ENCODE measurements around the gene MRPL11.

The MRPL11 gene

GRCh38 chr11:66428933-66429332 is 9.7 kb downstream of the MRPL11 start:
- no peak for DNase-seq

GRCh38 chr11:66426314-66426713 is 12.3 kb downstream of the MRPL11 start:
- no peak for DNase-seq

DNA sequence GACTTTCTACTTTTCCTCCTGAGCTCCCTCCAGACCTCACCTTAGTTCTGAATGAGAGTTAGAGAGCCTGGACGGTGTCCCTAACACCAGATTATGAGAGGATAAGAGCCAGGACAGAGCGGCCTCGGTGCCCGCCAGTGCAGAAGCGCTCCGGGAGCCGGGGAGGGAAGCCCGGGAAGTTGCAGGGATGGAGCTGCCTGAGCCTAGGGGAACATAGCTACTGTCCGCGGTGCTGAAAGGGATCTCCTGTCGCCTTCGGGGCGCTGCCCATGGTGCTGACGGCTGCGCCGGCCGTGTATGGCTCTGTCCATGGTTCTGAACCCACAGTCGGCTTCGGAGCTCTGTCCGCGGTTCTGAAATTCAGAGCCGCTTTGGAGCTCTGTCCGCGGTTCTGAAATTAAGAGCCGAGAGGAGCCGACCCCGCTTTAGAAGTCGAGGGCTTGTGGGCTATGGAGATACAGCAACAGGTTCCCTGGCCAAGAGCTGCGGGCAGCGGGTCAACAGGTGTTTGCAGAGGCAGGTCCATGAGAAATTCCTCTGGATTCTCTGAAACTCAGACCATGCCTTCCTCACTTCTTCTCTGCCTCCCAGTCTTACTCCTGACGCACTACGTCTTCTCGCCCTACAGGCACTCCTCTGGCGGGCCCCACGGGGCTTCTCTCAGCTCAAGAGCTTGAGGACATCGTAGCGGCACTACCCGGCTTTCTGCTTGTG is 17.0 kb downstream of the MRPL11 start:
- DNase-seq: peak; percentile 85

GRCh38 chr11:66420671-66421476 is 17.8 kb downstream of the MRPL11 start, which contains the start of gene NPAS4:
NPAS4 (plus strand) TSS chr11:66421035; CDS start chr11:66421180, 145 bp downstream.
- no peak for DNase-seq

GRCh38 chr11:66419825-66420224 is 18.8 kb downstream of the MRPL11 start:
- no peak for DNase-seq

DNA sequence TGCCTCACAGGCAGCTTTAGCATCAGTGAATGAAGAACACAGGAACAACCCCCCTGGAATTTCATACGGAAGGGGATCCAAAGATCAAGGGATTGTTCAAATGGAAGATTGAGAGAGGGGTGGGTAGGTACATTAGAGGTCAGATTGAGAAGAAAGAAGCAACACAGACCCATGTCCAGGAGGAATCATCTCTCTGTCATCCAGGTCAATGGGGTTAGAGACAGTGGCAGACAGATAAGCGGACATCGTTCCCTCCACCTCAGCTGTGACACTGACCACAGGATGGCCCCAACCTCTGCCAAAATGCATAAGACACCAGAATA is 19.7 kb downstream of the MRPL11 start:
- DNase-seq: no peak

DNA sequence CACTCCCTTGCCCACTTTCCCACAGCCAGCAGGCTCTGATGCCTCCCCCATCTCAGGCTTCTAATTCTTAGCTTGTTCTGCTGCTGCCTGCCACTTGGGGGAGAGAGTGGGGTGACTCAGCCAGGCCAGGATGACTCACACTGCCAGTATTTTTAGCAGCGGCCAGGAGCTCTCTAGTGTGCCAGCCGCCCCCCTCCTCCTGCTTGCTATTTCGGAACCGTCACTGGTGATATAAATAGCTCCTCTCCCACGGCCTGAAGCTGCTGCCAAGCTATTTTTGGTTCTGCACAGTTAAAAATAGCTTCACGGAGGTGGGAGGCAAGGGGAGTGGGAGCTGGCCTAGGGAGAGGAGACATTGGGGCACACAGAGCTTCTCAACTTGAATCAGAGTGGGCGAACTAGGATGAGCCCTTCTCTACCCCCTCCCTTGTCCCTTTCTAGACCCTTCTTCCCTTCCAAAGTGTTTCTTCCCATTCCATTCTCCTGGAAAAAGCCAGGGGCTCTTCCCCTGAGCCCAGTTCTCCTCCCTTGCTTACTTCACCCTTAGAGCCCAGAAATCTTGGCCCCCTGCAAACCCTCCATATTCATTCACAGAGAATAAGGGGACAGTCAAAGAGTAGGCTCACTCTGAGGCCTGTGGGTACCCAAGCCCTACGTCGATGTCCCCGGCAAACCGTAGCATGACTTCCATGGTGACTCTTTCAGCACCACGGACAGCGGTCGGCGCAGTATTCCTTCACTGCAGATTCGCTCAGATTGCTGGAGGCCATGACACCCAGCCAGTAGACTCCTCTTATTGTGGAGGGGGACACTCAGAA is 20.3 kb downstream of the MRPL11 start:
- DNase-seq: peak; percentile 18

GRCh38 chr11:66417000-66417399 is 21.6 kb downstream of the MRPL11 start:
- DNase-seq: no peak

- DNase-seq: no peak
Observed at GRCh38 chr11:66415423-66415822, 23.2 kb downstream of the MRPL11 start.

GRCh38 chr11:66414120-66414934 is 24.3 kb downstream of the MRPL11 start:
- DNase-seq: no peak

DNA sequence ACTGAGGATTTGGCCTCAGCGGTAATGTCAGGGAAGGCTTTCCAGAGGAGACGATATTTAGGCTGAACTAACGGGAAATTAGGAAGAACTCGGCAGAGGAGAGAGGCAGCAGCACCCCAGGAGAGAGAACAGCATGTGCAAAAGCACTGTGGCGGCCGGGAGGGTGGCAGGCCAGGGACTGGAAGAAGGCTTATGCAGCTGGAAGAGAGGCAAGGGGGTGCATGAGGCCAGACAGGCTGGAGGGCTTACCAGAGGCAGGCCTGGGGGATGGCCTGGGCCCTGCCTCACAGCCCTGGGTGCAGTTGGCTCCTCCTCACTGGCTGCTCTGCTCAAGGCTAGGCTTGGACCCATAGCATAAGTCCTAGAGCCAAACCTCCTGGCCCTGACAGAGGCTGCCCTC is 25.5 kb downstream of the MRPL11 start:
- DNase-seq: no peak

GRCh38 chr11:66412110-66412509 is 26.5 kb downstream of the MRPL11 start:
- DNase-seq: no peak

- DNase-seq: no peak
Observed at GRCh38 chr11:66411323-66411722, 27.3 kb downstream of the MRPL11 start.

DNA sequence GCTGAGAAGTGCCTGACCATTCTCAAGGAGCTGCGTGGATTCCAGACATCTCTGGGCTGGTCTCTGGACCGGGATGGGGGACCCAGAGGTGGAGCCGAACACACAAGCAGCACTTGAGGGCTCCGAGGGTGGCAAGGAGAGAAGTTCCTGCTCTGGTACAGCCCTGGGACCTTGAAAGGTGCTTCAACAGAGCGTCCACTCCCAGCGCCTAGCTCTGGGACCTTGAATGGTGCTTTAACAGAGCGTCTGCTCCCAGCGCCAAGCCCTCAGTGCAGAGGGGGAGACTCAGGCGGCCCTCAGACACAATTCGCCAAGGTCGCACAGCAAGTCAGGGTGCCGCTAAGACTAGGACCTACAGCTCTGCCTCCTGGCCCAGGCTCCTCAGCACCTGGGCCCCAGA is 28.5 kb downstream of the MRPL11 start:
- no peak for DNase-seq

GRCh38 chr11:66409226-66409625 is 29.4 kb downstream of the MRPL11 start:
- DNase-seq: no peak

DNA sequence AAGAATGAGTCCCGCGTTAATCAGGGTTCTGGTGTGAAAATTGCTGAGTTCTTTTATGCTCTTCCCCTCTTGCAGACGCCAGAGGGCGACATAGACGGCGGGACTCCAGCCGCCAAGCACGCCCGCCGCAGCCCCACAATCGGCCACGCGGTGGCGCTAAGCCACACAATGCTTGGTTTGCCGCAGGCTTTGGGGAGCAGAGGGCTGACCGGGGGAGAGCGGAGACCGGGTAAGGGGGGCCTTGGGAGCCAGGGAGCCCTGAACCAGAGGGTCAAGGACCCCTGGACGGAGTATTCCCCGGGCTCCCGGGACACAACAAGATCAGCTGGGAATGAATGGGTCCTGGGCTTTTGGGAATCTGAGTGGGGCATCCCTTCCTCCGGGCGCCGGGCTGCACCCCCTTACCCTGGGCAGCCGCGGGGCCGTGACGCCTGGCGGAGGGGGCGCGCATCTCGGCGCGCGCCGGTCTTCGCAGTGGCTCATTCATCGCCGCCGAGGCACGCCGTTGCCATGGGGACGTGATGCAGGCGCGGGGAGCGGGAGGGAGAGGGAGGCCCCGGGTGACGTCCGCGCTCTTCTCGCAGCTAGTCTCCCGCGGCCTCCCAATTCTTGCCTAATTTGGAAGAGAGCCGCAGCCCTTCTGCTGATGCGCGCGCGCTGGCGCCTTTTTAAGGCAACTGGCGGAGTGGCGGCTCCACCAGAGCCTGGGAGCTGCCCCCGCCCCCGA is 30.0 kb downstream of the MRPL11 start:
- DNase-seq: peak; percentile 86

DNA sequence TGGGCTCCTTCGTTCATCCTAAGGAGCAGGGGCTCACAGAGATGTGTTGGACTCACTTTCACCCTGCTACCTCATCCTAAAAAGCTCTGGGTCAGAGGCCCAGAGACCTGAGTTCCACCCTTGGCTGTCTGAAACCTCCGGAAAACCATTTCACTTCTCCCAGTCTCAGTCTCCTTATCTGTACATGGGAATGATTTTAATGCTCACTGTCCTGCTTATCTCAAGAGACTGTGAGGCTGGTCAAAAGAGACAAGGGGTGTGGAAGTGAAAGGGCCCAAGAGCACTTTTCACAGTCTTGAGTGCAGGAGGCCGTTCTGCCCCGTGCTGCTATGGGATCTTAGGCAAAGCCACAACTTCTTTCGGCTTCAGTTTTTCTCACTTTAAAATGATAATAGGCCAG is 31.0 kb downstream of the MRPL11 start:
- DNase-seq: no peak

DNA sequence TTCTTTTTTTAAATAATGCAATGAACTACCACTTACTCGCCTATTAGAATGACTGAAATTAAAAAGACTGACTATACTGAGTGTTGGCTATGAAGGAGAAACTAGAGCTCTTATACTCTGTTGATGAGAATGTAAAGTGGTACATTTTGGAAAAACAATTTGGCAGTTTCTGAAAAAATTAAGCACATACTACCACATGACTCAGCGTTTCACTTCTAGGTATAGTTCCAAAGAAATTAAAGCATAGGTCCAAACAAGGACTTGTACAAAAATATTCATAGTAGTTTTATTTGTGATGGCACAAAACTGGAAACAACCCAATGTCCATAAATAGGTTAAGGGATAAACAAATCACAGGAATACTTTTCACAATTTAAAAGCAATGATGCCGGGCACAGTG is 44.7 kb downstream of the MRPL11 start:
- no peak for DNase-seq

- DNase-seq: no peak
Observed at GRCh38 chr11:66391322-66391721, 47.3 kb downstream of the MRPL11 start.

GRCh38 chr11:66388780-66389386 is 49.8 kb downstream of the MRPL11 start:
- peak; percentile 56 for DNase-seq
